WTC11 (cell line): ENCODE measurements around the gene OBSCN. TPM values are rescaled to one million over a fixed set of nuclear protein-coding genes. Genes with fewer than 3 reads are reported as not detected.

Experiments
- ATAC-seq: fragments of 200-7000 bp; cut with Tn5 transposase; 2 replicates; pipeline ENCODE4 v1.10.0; 2021; ENCODE audit warnings: mild to moderate bottlenecking, moderate library complexity
- CTCF ChIA-PET: fragments of 300-600 bp; sonication (Branson Sonifier 250); formaldehyde crosslinking; loops from one replicate; lab custom pipeline; 2021; ENCODE audit warnings: antibody characterized with exemption; lab: Charles Lee
- POLR2A ChIA-PET: fragments of 350-600 bp; sonication (Branson Sonifier 250); formaldehyde crosslinking; loops from one replicate; lab custom pipeline; 2021; ENCODE audit warnings: antibody characterized with exemption; lab: Charles Lee
- DNase-seq: peaks from one replicate; pipeline ENCODE4 v3.0.0; 2021; ENCODE audit warnings: low spot score
- H3K27ac Mint-ChIP-seq: 2 replicates; pipeline ENCODE4 v1.8.0; 2021; ENCODE audit warnings: mixed read lengths
- H3K27me3 Mint-ChIP-seq: 2 replicates; pipeline ENCODE4 v1.8.0; 2021; ENCODE audit warnings: low read depth, mild to moderate bottlenecking, moderate library complexity, mixed read lengths
- H3K36me3 Mint-ChIP-seq: 2 replicates; pipeline ENCODE4 v1.8.0; 2021; ENCODE audit warnings: mixed read lengths
- H3K4me1 Mint-ChIP-seq: 2 replicates; pipeline ENCODE4 v1.8.0; 2022; ENCODE audit warnings: mixed read lengths
- H3K4me3 Mint-ChIP-seq: 2 replicates; pipeline ENCODE4 v1.8.0; 2021; ENCODE audit warnings: mild to moderate bottlenecking, moderate library complexity, mixed read lengths
- H3K9me3 Mint-ChIP-seq: 2 replicates; pipeline ENCODE4 v1.8.0; 2021; ENCODE audit warnings: mixed read lengths
- ARID4B ChIP-seq: sonication (generic); formaldehyde crosslinking; IDR thresholded peaks from 2 replicates; pipeline ENCODE4 v1.8.0; 2023; ENCODE audit warnings: missing genetic modification reagents, mild to moderate bottlenecking, borderline replicate concordance
- ATF3 ChIP-seq: sonication (generic); formaldehyde crosslinking; conservative IDR thresholded peaks from 2 replicates; pipeline ENCODE4 v1.8.1; 2022; ENCODE audit warnings: mild to moderate bottlenecking, missing genetic modification reagents
- ATF6 ChIP-seq: sonication (generic); formaldehyde crosslinking; IDR thresholded peaks from 2 replicates; pipeline ENCODE4 v1.8.1; 2023; ENCODE audit warnings: mild to moderate bottlenecking, missing genetic modification reagents
- E2F1 ChIP-seq: sonication (generic); formaldehyde crosslinking; IDR thresholded peaks from 2 replicates; pipeline ENCODE4 v1.8.0; 2022; ENCODE audit warnings: mild to moderate bottlenecking, missing genetic modification reagents
- E2F5 ChIP-seq: sonication (generic); formaldehyde crosslinking; IDR thresholded peaks from 2 replicates; pipeline ENCODE4 v1.8.1; 2022; ENCODE audit warnings: mild to moderate bottlenecking, moderate library complexity, missing genetic modification reagents
- ESRRA ChIP-seq: sonication (generic); formaldehyde crosslinking; IDR thresholded peaks from 2 replicates; pipeline ENCODE4 v1.8.1; 2022; ENCODE audit warnings: mild to moderate bottlenecking, missing genetic modification reagents, borderline replicate concordance
- FOXJ3 ChIP-seq: sonication (generic); formaldehyde crosslinking; IDR thresholded peaks from 2 replicates; pipeline ENCODE4 v1.9.0; 2021; ENCODE audit warnings: missing genetic modification reagents, mild to moderate bottlenecking, borderline replicate concordance
- MYBL2 ChIP-seq: sonication (generic); formaldehyde crosslinking; IDR thresholded peaks from 2 replicates; pipeline ENCODE4 v1.8.1; 2023; ENCODE audit warnings: mild to moderate bottlenecking, moderate library complexity, missing genetic modification reagents
- OVOL2 ChIP-seq: fragments of 250-450 bp; sonication (Bioruptor Pico); IDR thresholded peaks from 2 replicates; pipeline ENCODE4 v1.9.0; 2021; ENCODE audit warnings: mild to moderate bottlenecking, borderline replicate concordance
- PRDM15 ChIP-seq: sonication (generic); formaldehyde crosslinking; IDR thresholded peaks from 2 replicates; pipeline ENCODE4 v1.8.0; 2022; ENCODE audit warnings: missing genetic modification reagents
- SMAD3 ChIP-seq: sonication (generic); formaldehyde crosslinking; IDR thresholded peaks from 2 replicates; pipeline ENCODE4 v1.8.0; 2022; ENCODE audit warnings: missing genetic modification reagents, mild to moderate bottlenecking, borderline replicate concordance
- TEAD4 ChIP-seq: sonication (generic); formaldehyde crosslinking; IDR thresholded peaks from 2 replicates; pipeline ENCODE4 v1.8.0; 2022; ENCODE audit warnings: mild to moderate bottlenecking, missing genetic modification reagents
- ZNF121 ChIP-seq: sonication (generic); formaldehyde crosslinking; IDR thresholded peaks from 2 replicates; pipeline ENCODE4 v1.8.0; 2023; ENCODE audit warnings: missing genetic modification reagents
- ZNF138 ChIP-seq: sonication (generic); formaldehyde crosslinking; conservative IDR thresholded peaks from 2 replicates; pipeline ENCODE4 v1.8.1; 2022; ENCODE audit warnings: mild to moderate bottlenecking, moderate library complexity, missing genetic modification reagents
- ZNF232 ChIP-seq: sonication (generic); formaldehyde crosslinking; IDR thresholded peaks from 2 replicates; pipeline ENCODE4 v1.8.0; 2022; ENCODE audit warnings: mild to moderate bottlenecking, missing genetic modification reagents
- ZNF263 ChIP-seq: sonication (generic); formaldehyde crosslinking; IDR thresholded peaks from 2 replicates; pipeline ENCODE4 v1.8.1; 2022; ENCODE audit warnings: low read depth, mild to moderate bottlenecking, moderate library complexity, missing genetic modification reagents
- ZNF425 ChIP-seq: fragments of 250-450 bp; sonication (Bioruptor Pico); conservative IDR thresholded peaks from 2 replicates; pipeline ENCODE4 v1.9.0; 2021; ENCODE audit warnings: mild to moderate bottlenecking
- total RNA-seq: library from RNA; stranded (reverse); gene quantifications from 3 replicates; pipeline ENCODE4 v1.2.3, GENCODE V29; 2021
- TF ChIP-seq, protein P1 (sequence below): sonication (generic); formaldehyde crosslinking; IDR thresholded peaks from 2 replicates; pipeline ENCODE4 v1.8.1; 2022; ENCODE audit warnings: low read depth, mild to moderate bottlenecking, moderate library complexity, missing genetic modification reagents, borderline replicate concordance
- TF ChIP-seq, protein P2 (sequence below): sonication (generic); formaldehyde crosslinking; IDR thresholded peaks from 2 replicates; pipeline ENCODE4 v1.8.1; 2023; ENCODE audit warnings: mild to moderate bottlenecking, missing genetic modification reagents, moderate library complexity

Gene OBSCN
- total RNA-seq, 1 experiment from 2014 or later, result 38.8 TPM

DNA sequence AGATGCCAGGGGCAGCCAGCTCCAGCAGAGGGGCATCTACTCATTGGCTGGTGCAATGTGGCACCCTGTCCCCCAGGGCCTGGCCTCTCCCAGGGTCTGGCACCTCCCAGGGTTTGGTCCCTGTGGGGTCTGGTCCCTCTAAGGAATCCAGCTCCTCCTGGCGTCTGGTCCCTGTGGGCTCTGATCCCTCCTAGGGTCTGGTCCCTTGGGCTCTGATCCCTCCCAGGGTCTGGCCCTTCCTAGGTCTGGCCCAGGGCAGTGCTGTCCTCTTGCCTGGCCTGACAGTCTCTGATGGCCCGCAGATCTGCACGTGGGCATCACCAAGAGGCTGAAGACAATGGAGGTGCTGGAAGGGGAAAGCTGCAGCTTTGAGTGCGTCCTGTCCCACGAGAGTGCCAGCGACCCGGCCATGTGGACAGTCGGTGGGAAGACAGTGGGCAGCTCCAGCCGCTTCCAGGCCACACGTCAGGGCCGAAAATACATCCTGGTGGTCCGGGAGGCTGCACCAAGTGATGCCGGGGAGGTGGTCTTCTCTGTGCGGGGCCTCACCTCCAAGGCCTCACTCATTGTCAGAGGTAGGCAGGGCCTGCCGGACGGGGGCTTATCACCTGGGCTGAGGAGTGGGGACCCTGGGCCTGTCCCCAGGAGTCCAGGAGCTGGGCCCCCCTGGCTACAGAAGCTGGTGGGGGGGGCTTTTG, 73.9 kb downstream of the OBSCN start:
- no peak overlapping the region for H3K4me3 Mint-ChIP-seq
- no peak for ATAC-seq
- CTCF ChIA-PET, result interaction anchor here (1.2 to 1.9 kb wide), 3 partner anchors 8 to 116 kb away, joined by 3 to 4 read pairs (median 4); partner anchors contain the start of gene IBA57

More for the DNA sequence above, 73.9 kb downstream of the OBSCN start:
- Mint-ChIP-seq H3K36me3 (peaks cover 22% of the 10 kb centered on the region), H3K9me3 (no peaks in the 10 kb centered on the region), H3K27ac (no peak overlapping the region), H3K4me1 (no peaks in the 10 kb centered on the region), H3K27me3 (no peaks in the 10 kb centered on the region)
- POLR2A ChIA-PET, result no interaction called here
- peak; percentile 5 for DNase-seq
- TF ChIP-seq, protein P1, sequence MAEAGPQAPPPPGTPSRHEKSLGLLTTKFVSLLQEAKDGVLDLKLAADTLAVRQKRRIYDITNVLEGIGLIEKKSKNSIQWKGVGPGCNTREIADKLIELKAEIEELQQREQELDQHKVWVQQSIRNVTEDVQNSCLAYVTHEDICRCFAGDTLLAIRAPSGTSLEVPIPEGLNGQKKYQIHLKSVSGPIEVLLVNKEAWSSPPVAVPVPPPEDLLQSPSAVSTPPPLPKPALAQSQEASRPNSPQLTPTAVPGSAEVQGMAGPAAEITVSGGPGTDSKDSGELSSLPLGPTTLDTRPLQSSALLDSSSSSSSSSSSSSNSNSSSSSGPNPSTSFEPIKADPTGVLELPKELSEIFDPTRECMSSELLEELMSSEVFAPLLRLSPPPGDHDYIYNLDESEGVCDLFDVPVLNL (CRISPR knock-in tag), result no peak
- TF ChIP-seq OVOL2 (CRISPR knock-in tag) (no peak), ESRRA (no peak), ATF6 (CRISPR knock-in tag) (no peak), ZNF263 (no peak), ZNF425 (CRISPR knock-in tag) (no peak), E2F5 (CRISPR knock-in tag) (no peak), ZNF121 (CRISPR knock-in tag) (no peak), PRDM15 (CRISPR knock-in tag) (no peak), TEAD4 (CRISPR knock-in tag) (no peak), ZNF138 (CRISPR knock-in tag) (no peak), ATF3 (CRISPR knock-in tag) (no peak), FOXJ3 (CRISPR knock-in tag) (no peak), MYBL2 (no peak), E2F1 (CRISPR knock-in tag) (no peak), ZNF232 (CRISPR knock-in tag) (no peak), SMAD3 (no peak), ARID4B (CRISPR knock-in tag) (no peak)
- TF ChIP-seq, protein P2, sequence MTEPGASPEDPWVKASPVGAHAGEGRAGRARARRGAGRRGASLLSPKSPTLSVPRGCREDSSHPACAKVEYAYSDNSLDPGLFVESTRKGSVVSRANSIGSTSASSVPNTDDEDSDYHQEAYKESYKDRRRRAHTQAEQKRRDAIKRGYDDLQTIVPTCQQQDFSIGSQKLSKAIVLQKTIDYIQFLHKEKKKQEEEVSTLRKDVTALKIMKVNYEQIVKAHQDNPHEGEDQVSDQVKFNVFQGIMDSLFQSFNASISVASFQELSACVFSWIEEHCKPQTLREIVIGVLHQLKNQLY (CRISPR knock-in tag), result no peak
